Mucosa of gallbladder (tissue), 1 donor: ENCODE measurements around the gene PIAS2. TPM values are rescaled to one million over a fixed set of nuclear protein-coding genes. Genes with fewer than 3 reads are reported as not detected.
A peak's percentile ranks its signal among the peaks of the same experiment; 100 is the strongest.
"Not testable (repeated sequence)": the region's sequence is repeated elsewhere in the genome, so short reads cannot be mapped to it uniquely, and the experiment has no call there.

Experiments used
- DNase-seq: peaks from one replicate; pipeline ENCODE4 v3.0.0-alpha.2; 2020; ENCODE audit warnings: low spot score
- total RNA-seq: library from RNA; stranded (reverse); gene quantifications from one replicate; pipeline ENCODE4 v1.2.1, GENCODE V29; 2021
- donor health status: DM: no; HTN: no; CAD: no.

The PIAS2 gene, protein sequence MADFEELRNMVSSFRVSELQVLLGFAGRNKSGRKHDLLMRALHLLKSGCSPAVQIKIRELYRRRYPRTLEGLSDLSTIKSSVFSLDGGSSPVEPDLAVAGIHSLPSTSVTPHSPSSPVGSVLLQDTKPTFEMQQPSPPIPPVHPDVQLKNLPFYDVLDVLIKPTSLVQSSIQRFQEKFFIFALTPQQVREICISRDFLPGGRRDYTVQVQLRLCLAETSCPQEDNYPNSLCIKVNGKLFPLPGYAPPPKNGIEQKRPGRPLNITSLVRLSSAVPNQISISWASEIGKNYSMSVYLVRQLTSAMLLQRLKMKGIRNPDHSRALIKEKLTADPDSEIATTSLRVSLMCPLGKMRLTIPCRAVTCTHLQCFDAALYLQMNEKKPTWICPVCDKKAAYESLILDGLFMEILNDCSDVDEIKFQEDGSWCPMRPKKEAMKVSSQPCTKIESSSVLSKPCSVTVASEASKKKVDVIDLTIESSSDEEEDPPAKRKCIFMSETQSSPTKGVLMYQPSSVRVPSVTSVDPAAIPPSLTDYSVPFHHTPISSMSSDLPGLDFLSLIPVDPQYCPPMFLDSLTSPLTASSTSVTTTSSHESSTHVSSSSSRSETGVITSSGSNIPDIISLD
- total RNA-seq: 32.1 TPM

DNA sequence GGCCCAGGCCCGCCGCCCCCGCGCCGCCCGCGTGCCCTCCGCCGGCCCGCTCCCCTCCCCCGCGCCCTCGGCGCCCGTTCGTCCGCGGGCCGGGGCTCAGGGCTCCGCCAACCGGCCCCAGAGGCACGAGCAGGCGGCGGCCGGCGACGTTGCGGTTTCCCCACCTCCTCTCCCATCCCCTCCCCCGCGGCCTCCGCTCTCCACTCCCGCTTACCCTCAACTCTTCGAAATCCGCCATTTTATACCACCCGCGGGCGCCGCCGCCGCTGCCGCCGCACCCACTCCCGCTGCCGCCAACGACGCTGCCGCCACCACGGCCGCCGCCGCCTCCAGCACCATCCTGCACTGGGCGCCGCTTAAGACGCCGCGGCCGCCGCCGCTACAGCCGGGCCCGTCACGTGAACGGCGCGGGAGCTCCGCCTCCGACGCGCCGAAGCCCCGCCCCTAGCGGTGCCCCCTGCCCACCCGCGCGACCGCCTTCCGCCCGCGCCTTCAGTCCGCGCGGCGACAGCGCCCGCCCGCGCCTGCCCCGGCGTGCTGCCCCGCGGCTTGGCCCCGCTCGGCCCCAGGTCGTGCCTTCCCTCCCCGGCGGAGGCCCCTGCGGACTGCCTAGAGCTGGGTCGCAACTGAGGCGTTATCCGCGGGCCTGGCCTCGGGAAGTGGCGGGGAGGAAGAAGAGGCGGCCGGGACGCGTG is at the start of gene PIAS2, which contains the start of gene KATNAL2:
PIAS2 (minus strand) TSS at position 400 of the 695 bp plus-strand sequence; CDS start at position 238, 162 bp downstream.
KATNAL2 (plus strand) TSS at position 495 of the 695 bp plus-strand sequence. CDS start 29,271 bp downstream, outside the sequence.
- DNase-seq: peak; percentile 80

GRCh38 chr18:46966266-46966665 is 49.0 kb upstream of the PIAS2 start:
- not testable (repeated sequence) for DNase-seq

GRCh38 chr18:46964579-46965293 is 47.4 kb upstream of the PIAS2 start:
- not testable (repeated sequence) for DNase-seq

GRCh38 chr18:46963656-46964578 is 46.6 kb upstream of the PIAS2 start:
- DNase-seq: not testable (repeated sequence)

GRCh38 chr18:46958209-46958608 is 40.9 kb upstream of the PIAS2 start:
- no peak for DNase-seq

GRCh38 chr18:46953195-46953594 is 35.9 kb upstream of the PIAS2 start:
- no peak for DNase-seq

GRCh38 chr18:46950064-46950656 is 32.9 kb upstream of the PIAS2 start:
- no peak for DNase-seq

GRCh38 chr18:46946656-46947282 is 29.5 kb upstream of the PIAS2 start:
- peak; percentile 87 for DNase-seq

DNA sequence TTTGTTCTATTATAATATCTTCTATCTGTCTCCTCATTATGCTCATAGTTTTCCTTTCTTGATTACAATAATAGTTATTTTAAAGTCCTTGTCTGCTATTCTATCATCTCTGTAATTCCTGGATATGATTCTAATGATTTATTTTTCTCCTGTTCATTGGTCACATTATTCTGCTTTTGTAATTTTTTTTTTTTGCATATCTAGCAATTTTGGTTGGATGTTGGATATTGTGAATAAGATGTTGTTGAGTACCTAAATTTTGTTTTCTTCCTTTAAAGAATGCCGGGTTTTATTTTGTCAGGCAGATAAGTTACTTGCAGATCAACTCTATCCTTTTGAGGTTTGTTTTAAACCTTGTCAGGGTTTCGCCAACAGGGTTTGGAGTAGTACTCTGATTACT is 25.3 kb upstream of the PIAS2 start:
- no peak for DNase-seq

GRCh38 chr18:46939998-46940571 is 22.8 kb upstream of the PIAS2 start:
- DNase-seq: no peak

DNA sequence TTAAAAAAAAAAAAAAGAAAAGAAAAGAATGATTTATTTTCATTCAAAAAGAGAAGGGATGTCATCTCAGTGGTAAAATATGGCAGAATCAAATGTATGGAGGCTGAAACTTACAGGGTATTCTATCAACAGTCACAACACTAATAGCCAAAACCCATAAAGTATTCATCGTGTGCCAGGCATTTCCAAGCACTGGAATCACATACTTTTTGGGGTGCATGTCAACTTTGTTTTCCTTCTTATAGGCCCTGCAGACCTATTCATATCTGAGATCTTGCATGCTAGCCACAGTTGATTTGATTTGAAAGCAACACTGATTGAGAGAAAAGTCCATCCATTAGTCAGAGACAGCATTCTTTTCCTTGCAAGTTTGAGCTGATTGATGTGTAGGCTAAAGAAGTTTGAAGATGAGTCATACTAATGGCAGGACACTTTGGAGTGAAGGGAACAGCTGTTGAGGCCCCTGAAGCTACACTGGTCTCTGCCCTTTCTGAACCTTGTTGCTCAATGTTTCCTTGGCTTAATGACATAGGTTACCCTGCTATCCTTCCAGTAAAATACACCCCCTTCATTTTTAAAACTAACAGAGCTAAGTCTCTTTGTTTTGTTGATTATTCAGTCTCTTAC is 22.1 kb upstream of the PIAS2 start:
- DNase-seq: no peak

DNA sequence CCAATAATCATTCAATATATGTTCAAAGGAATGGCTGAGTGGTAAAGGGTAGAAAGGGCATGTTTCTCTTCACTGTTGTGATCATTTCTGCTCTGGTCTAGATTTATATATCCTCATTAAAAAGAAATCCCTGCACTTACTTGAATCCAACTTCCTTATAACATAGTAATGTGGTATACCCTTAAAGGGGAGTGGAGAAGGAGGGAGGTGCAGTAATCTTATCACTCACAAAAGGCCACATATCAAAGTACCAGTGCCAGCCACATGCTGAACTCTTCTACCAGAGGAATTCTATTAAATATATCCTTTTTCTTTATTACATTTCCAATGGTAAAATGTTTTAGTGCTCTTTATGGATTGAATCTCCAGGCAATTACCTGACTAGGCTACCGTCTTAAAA is 3.3 kb upstream of the PIAS2 start:
- DNase-seq: no peak

- DNase-seq: no peak
Observed at GRCh38 chr18:46920067-46920466, 2.8 kb upstream of the PIAS2 start.

GRCh38 chr18:46917803-46918600 is 695 bp upstream of the PIAS2 start:
- DNase-seq: peak; percentile 24

DNA sequence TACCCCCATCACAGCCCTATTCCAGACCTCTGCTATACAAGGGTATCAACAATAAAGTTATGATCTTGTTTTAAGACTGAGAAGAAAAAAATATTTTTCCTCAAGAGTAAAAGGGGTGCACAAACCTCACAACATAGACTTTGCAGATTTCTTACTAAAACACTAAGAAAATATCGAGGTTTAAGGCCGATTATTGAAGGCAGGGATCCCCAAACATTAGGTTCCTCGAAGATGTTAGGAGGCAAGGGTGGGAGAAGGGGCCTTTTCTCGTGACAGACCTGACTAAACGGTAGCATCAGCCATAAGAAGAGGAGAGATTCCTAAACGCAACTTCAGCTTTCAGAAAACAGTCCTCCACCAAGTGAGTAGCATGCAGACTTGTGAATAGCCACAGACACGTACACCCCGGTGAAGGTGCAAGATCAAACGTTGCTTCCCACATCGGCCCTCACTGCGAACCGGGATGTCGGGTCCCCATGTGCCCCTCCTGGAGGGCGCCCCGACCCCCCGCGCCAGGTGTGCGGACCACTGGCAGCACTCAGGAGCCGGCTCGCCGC is 678 bp downstream of the PIAS2 start:
- DNase-seq: peak; percentile 14

DNA sequence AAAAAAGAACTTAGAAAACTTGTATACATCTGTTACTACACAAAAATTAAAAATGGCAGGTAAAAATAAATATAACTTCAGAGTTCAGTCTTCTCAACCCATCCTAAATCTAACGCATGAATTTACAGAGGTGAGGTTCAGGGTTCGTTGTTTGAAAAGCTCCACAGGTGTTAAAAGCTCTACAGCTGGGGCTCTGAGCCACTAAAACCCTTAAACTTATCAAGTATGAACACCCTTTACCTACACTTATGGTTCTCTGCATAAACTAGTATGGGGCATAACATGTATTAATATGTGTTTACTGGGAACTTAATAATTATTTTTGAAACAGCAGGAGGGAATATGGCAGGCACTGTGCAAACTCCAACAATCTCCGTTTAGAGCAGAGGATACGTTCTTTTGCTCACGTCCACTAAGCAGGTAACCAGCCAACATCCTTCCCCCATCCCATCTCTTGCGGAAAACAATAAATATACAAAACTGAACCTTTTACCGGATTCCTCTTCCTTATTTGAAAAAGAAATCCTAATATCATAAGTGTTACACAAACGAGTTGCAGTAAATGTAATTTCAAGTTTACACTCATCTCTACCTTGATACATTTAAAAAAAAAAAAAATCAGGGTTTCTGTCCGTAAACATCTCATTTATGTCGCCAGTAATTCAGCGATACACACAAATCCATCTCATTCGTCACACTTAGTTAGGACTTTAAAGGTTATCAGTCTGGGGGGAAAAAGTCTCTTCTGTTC is 1.3 kb downstream of the PIAS2 start:
- no peak for DNase-seq

DNA sequence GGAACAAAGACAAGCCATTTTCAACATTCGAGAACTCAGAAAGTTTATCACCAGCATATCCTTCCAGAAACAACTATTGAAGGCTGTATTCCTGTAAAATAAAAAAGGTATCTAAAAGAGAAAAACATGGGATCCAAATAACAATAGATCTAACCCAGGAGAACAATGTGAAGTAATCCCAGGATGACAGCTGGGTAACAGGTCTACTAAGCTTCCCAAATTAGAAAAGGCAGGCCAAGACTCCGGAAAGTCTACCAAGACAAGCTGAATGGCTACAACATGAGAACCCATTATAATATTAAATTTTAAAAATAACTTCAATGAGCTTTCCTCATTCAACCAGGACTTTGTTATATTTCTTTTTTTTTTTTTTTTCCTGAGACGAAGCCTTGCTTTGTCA is 6.5 kb downstream of the PIAS2 start:
- no peak for DNase-seq
